Measurements from ENCODE around the gene ELAVL1. TPM values are rescaled to one million over a fixed set of nuclear protein-coding genes. Genes with fewer than 3 reads are reported as not detected.
"Not testable (repeated sequence)": the region's sequence is repeated elsewhere in the genome, so short reads cannot be mapped to it uniquely, and the experiment has no call there.

Gene ELAVL1
- total and polyA plus RNA-seq, 3 donors from 2014 or later = 75.7 to 128 (median 84.8) TPM

DNA sequence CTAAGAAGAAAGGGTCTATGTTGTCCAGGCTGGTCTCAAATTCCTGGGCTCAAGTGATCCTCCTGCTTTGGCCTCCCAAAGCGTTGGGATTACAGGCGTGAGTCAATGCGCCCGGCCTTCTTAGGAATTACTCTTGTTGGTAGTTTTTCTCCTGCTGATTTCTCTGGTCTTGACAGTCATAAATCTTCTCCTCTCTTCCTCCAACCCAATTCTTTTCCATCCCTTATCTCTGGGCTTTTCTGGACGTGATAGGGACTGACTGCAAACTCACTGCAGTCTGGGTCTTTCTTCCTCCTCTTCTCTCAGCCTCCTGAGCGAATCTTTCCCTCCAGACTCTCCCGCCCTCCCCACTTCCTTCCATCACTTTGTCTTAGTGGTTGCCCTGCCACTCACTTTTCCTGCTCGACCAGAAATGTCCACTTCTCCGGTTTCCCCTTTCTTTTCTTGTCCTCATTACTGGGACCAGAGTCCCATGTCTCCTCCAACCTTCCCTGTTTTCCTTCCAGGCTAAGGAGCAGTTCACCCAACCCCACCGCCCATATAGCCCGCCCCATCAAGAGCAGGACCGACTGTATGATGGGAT, 40.1 kb downstream of the ELAVL1 start:
- Histone ChIP-seq H3K4me1 (no peaks in the 10 kb centered on the region), H3K4me3 (no peak overlapping the region), H3K27me3 (no peaks in the 10 kb centered on the region), H3K9me3 (no peaks in the 10 kb centered on the region), H3K27ac (no peak overlapping the region), H3K36me3 (ENCODE audit: low read depth, missing control alignments) (no peaks in the 10 kb centered on the region)
- no peak for TF ChIP-seq POLR2A (IDR thresholded peaks at IDR 0.05)
- no peak for DNase-seq
- 87 to 90% methylated on average over 12 of the region's 12 CpGs for WGBS, 2 donors
- intact Hi-C loops (cut with DNase I; ENCODE audit: low total_unique reads) = no loop called here

DNA sequence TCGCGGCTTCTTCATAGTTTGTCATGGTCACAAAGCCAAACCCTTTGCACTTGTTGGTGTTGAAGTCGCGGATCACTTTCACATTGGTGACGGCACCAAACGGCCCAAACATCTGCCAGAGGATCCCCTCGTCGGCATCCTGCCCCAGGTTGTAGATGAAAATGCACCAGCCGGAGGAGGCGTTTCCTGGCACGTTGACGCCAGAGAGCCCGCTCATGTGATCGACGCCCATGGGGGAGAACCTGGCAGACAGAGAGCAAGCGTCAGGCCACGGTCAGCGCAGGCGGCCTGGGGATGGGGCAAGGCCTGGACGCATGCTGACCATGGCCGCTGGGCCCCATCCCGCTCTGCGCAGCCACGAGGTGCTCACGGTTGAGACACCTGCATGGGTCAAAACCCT, 41.9 kb downstream of the ELAVL1 start:
- no peak for DNase-seq
- H3K4me1 ChIP-seq = no peaks in the 10 kb centered on the region
- H3K27ac ChIP-seq = no peak overlapping the region
- 94 to 96% methylated on average over 20 to 25 of the region's 25 CpGs for WGBS, 2 donors
- intact Hi-C loops (cut with DNase I; ENCODE audit: low total_unique reads) = no loop called here
- no peaks in the 10 kb centered on the region for H3K9me3 ChIP-seq
- TF ChIP-seq POLR2A (IDR thresholded peaks at IDR 0.05) = no peak
- TF ChIP-seq, protein P1, sequence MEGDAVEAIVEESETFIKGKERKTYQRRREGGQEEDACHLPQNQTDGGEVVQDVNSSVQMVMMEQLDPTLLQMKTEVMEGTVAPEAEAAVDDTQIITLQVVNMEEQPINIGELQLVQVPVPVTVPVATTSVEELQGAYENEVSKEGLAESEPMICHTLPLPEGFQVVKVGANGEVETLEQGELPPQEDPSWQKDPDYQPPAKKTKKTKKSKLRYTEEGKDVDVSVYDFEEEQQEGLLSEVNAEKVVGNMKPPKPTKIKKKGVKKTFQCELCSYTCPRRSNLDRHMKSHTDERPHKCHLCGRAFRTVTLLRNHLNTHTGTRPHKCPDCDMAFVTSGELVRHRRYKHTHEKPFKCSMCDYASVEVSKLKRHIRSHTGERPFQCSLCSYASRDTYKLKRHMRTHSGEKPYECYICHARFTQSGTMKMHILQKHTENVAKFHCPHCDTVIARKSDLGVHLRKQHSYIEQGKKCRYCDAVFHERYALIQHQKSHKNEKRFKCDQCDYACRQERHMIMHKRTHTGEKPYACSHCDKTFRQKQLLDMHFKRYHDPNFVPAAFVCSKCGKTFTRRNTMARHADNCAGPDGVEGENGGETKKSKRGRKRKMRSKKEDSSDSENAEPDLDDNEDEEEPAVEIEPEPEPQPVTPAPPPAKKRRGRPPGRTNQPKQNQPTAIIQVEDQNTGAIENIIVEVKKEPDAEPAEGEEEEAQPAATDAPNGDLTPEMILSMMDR (IDR thresholded peaks at IDR 0.05) = no peak
- no peaks in the 10 kb centered on the region for H3K36me3 ChIP-seq (ENCODE audit: low read depth, missing control alignments)
- H3K27me3 ChIP-seq = no peaks in the 10 kb centered on the region
- H3K4me3 ChIP-seq = no peak overlapping the region

DNA sequence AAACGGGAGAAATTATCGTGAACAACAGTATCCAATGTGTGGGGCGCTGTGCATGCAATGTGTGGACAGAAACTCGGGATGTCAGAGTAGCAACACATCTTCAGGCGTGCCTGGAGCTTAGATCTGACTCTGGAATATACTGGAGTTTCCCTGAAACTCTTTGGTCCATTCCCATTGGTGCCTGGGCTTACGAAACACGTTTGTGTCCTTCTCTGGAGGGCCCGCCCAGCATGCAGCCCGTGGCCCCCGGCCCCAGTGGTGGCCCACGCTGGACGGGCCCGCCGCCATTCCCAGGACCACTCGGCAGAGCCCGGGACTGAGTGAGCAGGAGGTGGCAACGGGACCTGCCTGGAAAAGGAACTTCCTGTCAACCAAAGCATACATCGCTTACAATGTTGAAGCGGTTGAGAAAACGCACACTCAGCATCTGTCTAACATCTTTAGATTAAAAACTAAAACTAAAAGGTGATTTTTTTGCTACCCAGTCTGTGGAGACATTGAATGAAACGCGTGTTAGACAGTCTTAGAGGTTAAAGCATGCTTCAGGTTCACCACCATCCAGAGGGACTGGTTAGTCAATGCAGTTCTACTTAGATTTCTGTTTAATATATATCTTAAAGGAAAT, 42.7 kb downstream of the ELAVL1 start:
- intact Hi-C loops (cut with DNase I; ENCODE audit: low total_unique reads) = no loop called here
- TF ChIP-seq POLR2A (IDR thresholded peaks at IDR 0.05) = no peak
- TF ChIP-seq, protein P1 (IDR thresholded peaks at IDR 0.05) = no peak
- Histone ChIP-seq H3K9me3 (no peaks in the 10 kb centered on the region), H3K36me3 (ENCODE audit: low read depth, missing control alignments) (no peaks in the 10 kb centered on the region), H3K27ac (no peak overlapping the region), H3K4me1 (no peaks in the 10 kb centered on the region), H3K4me3 (no peak overlapping the region), H3K27me3 (no peaks in the 10 kb centered on the region)
- WGBS, 2 donors = 88 to 89% methylated on average over 16 to 22 of the region's 22 CpGs
- no peak for DNase-seq

DNA sequence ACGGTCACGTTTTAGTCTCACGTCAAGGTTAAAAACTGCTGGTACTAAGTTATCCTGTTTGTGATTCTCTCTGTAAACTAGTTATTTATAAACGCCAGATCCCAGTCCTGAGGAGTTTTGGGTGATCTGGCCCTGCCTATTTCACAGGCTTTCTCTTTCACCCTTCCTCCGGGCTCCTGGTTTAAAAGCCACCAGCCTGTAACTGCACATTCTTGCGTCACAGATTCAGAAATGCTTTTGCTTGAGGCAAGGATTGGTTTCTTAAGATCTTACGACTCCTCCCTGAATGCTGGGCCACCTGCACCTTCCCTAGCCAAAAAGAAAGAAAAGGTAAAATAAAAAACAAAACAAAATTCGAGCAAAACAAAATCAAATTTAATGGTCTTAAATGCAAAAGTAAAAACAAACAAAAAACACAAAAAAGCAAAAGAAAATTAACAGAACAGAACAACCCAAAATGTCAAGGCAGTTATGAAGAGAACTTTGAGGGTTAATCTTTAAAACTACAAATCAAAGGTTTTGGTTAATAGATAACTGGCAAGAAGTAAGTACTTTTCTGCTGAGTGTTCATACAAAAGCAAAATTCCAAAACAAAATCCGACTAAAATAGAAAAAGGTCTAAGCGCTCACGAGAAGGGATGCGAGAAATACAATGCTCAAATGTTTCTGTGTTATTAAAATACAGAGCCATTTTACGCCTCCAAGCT, 43.4 kb downstream of the ELAVL1 start:
- intact Hi-C loops (cut with DNase I; ENCODE audit: low total_unique reads) = no loop called here
- H3K27me3 ChIP-seq = no peaks in the 10 kb centered on the region
- WGBS, 2 donors = 88% methylated on average over 13 of the region's 13 CpGs
- no peaks in the 10 kb centered on the region for H3K4me1 ChIP-seq
- no peak overlapping the region for H3K27ac ChIP-seq
- H3K36me3 ChIP-seq (ENCODE audit: low read depth, missing control alignments) = no peaks in the 10 kb centered on the region
- H3K4me3 ChIP-seq = no peak overlapping the region
- TF ChIP-seq POLR2A (IDR thresholded peaks at IDR 0.05) = no peak
- TF ChIP-seq, protein P1 (IDR thresholded peaks at IDR 0.05) = no peak
- no peaks in the 10 kb centered on the region for H3K9me3 ChIP-seq
- DNase-seq = no peak

DNA sequence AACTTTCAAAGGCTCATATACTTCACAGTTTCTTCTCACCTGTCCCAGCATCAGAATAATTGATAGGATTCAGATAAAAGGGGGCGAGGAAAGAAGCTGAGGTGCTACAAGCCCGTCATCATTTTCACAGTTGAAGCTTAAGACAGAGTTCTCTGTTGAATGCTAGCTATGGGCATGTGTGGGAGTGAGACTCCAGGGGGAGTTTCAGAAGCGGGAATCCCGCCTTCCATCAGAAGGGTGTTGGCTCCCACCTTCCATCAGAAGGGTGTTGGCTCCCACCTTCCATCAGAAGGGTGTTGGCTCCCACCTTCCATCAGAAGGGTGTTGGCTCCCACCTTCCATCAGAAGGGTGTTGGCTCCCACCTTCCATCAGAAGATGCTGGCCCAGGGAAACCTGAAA, 44.4 kb downstream of the ELAVL1 start:
- 82 to 93% methylated on average over 4 of the region's 4 CpGs for WGBS, 2 donors
- H3K36me3 ChIP-seq (ENCODE audit: low read depth, missing control alignments); intact Hi-C loops (cut with DNase I; ENCODE audit: low total_unique reads): not testable (repeated sequence)

More for the DNA sequence above, 44.4 kb downstream of the ELAVL1 start:
- H3K27me3 ChIP-seq, DNase-seq, H3K27ac ChIP-seq, H3K4me3 ChIP-seq, H3K4me1 ChIP-seq, H3K9me3 ChIP-seq: not testable (repeated sequence)

Measured in testis (tissue), 3 donors.